Stimulated activated CD8-positive, alpha-beta memory T cell treated with anti-CD3 and anti-CD28 coated beads, Interleukin-15, amount 100 ng/mL, for 4 hours (primary cell): ENCODE results near the gene STEAP4.
"Not testable (repeated sequence)": the region's sequence is repeated elsewhere in the genome, so short reads cannot be mapped to it uniquely, and the experiment has no call there.

Experiments
- DNase-seq, 2 donors: peaks; one replicate each; pipeline ENCODE4 v3.0.0-alpha.2; 2020; ENCODE audit warnings: low read depth in 2 of 2

STEAP4 gene

DNA sequence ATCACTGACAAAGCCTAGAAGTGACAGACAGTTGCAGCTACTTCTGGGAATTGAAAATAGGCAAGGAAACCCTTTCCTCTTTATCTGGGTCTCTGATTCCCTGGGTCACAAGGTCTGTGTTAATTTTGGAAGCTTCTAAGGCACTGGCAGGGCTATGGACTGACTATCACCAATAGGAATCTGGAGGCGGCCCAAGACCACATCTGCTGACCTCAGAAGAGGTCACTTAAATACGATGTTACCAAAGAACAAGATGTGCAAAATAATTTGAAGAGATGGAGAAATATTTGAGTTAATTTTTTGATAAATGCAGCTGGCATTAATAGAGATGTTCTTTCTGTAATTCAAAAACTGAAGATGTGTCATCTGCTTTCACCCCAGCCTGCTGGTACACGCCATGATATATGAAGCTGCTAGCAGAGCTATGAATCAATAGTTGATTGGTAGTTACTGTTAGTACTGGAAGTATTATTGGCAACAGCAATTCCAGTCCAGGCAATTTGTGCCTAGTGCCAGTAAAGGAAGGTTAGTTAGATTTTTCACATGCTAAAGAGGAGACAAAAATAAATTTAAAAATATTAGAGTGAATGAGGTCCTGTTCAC is 5.5 kb upstream of the STEAP4 start:
- no peak for DNase-seq

GRCh38 chr7:88311675-88312036 is 5.0 kb upstream of the STEAP4 start:
- no peak for DNase-seq

GRCh38 chr7:88310956-88311674 is 4.4 kb upstream of the STEAP4 start:
- DNase-seq, result no peak

- DNase-seq, result no peak
Observed at GRCh38 chr7:88309819-88310218, 3.1 kb upstream of the STEAP4 start.

DNA sequence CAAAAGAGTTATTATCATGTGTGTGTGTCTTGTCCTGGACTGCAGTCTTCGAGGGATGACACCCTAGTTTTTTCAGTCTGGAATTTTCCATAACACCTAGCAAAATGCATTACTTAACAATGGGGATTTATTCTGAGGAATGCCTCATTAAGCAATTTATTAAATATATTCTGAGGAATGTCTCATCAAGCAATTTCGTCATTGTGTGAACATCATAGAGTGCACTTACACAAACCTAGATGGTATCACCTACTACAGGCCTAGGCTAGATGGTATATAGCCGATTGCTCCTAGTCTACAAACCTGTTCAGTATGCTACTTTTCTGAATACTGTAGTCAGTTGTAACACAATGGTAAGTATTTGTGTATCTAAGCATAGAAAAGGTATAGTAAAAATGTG is 1.1 kb upstream of the STEAP4 start:
- DNase-seq, result no peak

DNA sequence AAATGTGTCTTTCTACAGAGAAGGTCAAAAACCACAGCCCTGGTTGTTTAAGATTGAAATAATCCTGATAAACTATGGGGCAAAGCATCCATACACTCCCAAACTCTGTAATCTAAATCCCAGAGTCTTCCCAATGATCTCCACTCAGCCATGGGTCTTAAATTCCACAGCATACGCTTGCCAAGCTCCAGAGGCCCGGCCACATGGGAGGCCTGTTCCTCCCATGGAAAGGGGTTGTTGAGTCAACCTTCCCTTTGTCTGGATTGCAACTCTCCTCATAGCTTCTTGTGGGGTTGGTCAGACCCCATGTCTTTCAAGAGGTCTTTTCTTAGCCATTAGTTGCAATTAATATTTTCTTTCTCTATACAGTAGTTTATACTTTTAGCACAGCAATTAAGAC is 718 bp upstream of the STEAP4 start:
- no peak for DNase-seq

- no peak for DNase-seq
Observed at GRCh38 chr7:88305044-88305443, 1.6 kb downstream of the STEAP4 start.

DNA sequence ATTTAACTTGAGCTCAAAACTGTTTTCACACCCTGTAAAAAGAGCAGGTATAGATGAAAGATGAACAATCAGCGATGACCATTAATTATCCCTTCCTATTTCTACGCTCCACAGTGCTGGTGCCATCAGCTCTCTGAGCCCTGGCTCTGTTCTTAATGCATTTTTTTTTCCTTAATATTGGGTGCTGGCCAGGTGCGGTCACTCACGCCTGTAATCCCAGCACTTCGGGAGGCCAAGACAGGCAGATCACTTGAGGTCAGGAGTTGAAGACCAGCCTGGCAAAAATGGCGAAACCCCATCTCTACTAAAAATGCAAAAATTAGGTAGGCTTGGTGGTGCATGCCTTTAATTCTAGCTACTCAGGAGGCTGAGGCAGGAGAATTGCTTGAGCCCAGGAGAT is 4.2 kb downstream of the STEAP4 start:
- no peak for DNase-seq

DNA sequence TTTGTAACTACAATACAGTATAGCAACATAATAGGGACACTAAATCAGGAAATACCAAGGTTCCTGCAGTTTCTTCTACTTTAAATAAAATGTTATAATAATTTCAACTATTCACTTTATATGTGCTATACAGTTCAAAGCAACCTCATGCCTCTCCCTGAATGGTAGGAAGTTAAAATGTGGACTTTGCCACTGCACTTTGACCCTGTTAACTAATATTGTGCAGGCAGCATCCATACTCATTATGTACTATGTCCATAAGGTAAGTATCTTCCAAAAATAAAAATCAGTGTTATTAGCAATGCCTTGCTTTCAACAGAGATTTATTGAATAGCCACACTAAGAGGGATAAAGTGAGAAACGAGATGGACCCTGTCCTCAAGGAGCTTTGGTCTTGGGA is 4.8 kb downstream of the STEAP4 start:
- DNase-seq, result no peak

DNA sequence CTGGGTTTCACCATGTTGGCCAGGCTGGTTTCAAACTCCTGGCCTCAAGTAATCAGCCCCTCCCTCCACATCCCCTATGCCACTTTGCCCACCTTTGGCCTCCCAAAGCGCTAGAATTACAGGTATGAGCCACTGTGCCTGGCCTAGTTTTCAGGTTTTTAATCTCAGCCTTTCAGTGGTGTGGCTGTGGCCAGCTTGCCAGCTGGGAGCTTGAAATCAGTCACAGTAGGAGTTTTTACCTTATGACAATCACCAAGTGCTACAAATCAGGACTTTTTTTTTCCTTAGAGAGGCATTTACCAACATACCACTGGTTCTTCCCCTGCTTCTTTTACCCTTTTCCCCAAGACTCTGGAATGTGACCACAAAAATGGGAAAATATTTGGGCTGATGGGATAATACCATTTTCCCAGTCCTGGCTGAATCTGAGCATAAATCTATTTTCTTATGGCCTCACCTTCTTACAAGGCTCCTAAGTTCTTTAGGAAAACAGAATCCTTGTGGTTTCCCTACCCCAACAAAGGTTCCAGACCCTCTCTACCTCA is 6.2 kb downstream of the STEAP4 start:
- no peak for DNase-seq

DNA sequence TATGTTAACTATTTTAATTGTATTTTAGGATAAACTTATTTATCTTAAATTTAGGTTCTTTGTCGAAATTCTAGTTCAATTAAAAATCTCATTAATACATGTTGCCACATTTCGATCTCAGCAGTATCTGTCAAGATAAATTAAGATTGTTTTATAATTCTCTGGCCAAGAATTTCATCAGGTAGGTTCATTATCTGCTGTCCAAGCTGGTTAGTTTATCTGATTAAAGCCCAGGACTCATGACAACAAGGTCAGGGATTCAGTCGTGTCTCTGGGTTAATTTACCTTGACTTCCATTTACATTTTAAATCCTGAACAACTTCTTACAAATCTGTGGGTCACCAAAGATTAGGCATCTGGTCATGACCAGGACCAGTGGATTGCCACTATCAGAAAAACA is 7.6 kb downstream of the STEAP4 start:
- DNase-seq, result no peak

DNA sequence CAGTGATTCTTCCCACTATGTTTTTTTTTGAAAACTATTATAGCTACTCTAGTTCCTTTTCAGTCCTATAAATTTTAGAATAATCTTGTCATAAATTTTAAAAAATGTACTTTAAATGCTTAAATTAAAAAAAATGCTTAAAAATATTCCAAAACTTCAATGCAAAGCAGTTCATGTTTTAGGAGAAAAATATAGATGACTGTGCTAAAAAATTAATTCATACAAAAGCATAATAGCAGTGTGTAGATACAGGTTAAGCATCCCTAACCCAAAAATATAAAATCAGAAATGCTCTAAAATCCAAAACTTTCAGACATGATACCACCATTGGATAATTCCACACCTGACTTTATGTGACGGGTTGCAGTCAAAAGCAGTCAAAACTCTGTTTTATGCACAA is 12.8 kb downstream of the STEAP4 start:
- no peak for DNase-seq

- DNase-seq, result no peak
Observed at GRCh38 chr7:88291398-88292173, 15.1 kb downstream of the STEAP4 start.

GRCh38 chr7:88290491-88290890 is 16.2 kb downstream of the STEAP4 start:
- no peak for DNase-seq

DNA sequence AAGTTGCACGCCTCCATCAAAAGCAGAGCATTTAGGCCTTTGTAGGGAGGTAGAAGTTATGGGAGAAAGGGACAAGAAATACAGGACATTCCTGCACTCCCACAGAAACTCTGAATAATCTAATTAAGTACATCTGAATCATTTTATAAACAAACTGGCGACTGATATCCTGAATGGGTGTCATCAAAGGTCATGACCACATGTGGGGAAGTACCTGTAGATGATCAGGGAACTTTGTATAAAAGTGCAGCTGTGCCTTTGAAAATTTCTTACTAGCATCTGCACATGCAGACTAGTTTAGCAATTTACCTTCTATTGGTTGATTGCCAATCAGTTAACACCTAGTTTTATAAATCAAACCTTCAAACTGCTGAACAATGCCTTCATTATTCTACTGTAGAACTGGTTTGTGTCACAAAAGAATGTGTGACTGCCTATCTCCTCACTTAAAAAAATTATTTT is 17.1 kb downstream of the STEAP4 start:
- no peak for DNase-seq

- no peak for DNase-seq
Observed at GRCh38 chr7:88281749-88282148, 24.9 kb downstream of the STEAP4 start.

DNA sequence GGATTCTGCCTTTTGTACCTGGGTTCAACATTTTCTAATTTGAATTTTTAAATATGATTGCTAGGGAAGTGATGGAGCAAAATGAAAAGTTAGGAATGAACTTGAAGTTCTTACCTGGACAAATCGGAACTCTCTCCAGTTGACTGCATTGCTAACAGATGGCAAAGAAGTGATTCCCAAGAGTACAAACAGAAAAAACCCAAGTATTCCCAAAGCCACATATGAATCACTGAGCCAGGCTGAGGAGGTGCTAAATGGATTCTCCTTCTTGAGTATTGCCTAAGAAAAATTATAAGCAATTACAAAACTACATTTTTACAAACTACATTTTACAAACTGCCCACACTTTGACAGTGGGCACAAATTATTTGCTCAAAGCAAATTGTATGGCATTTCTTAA is 25.9 kb downstream of the STEAP4 start:
- no peak for DNase-seq

DNA sequence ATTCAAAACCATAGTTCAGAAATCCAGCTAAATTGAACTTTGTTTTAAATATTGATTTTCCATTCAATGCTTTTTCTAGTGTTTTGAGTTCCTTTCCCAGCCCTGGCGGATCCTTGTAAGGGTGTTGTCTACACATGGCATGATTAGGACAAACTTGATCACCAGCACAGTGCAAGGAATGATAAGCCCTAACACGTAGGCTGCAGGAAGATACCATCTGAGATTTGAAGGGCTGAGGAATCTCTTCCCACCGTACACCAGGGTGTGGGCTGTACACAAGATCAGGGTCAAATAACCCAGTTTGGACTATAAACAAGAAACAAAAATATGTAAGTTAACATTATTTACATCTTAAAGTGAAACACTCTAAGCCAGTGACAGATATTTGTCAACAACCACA is 27.4 kb downstream of the STEAP4 start:
- DNase-seq, result no peak

DNA sequence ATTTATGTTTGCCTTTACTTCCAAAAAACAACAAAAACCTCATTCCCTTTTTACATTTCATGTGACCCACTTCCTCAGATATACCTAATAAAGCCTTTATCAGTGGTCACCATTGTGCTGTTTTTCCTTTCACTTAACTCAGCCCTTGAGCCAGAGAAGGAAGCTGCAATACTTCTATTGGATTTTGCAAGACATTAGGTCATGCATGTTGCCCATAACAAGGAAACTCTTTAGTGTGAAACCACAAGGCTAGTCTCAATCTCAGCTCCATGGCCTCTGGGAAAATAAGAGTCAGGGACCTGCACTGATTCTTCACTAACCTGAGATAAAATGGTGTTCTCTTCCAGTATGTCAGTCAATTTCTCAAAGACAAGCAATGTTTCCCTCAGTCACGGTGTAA is 27.8 kb downstream of the STEAP4 start:
- no peak for DNase-seq

DNA sequence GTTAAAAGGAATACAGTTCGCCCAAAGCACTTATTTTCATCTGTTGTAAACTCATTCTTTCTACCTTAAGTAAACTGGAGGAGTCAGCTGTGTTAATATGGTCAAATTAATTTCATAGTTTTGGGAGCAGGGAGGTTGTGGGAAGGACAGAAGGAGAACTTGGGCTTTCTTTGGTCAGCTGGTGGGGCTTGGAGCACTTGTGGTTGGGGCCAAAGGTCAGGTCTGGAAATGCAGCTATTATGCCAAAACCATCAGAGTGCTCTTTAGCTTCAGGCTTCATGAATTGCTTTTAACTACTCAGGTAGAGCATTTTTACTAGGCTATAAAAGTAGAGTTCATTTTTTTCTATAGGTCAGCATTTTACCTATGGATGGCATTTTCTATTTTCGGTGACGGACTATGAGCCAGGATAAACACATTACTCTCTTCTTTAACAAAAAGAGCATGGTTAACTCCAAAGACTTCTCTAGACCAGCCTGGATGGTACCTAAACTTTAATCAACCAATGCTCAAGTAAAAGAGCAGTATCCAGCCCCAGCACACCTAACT is 30.0 kb downstream of the STEAP4 start:
- DNase-seq, result no peak

DNA sequence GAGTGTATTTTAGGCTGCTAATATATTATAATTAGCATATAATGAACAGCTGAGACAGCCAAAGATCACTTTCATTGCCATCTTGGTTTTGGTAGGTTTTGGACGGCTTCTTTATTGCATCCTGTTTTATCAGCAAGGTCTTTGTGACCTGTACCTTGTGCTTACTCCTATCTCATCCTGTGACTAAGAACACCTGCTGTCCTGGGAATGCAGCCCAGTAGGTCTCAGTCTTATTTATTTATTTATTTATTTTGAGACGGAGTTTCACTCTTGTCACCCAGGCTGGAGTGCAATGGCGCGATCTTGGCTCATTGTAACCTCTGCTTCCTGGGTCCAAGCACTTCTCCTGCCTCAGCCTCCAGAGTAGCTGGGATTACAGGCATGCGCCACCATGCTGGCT is 31.8 kb downstream of the STEAP4 start:
- DNase-seq, result not testable (repeated sequence)

- no peak for DNase-seq
Observed at GRCh38 chr7:88269586-88269985, 37.1 kb downstream of the STEAP4 start.
